ENCODE data around the gene MAST4.

DNA sequence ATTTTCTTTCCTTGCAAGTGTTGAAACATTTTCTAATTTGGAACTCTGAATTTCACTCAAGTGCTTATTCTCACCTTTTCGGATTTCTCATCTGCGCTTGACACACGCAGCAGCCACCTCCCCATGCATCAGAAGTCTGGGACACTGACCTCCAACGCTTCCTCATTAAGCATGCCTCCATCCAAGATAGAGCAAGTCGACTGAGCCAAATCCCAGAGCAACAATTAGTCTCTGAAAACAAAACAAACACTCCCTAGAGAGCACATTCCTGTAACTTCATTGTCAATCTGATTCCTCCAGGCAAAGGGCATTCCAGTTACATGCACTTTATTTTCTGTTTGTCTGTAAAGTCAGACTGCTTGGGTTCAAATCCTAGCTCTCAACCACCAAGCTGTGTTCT is 594.7 kb downstream of the MAST4 start:
- no peak for TF ChIP-seq CTCF (IDR thresholded peaks at IDR 0.05)
- no peak for TF ChIP-seq POLR2A (IDR thresholded peaks at IDR 0.05)
- no peak for TF ChIP-seq EP300 (IDR thresholded peaks at IDR 0.05)

Data from tibial nerve (tissue), 4 donors.